K562 (cell line): ENCODE results near the gene RAB6A.

Experiments
- ARHGAP35 ChIP-seq: fragments of 450-650 bp; IDR thresholded peaks from 2 replicates; pipeline ENCODE4 v1.6.1; 2018; ENCODE audit not compliant: partially characterized antibody
- ATF1 ChIP-seq, 2 experiments: fragments of 450-650 bp in 1 of 2; IDR thresholded peaks; 2 replicates each; pipeline ENCODE4 v1.6.1; 2016; ENCODE audit warnings: missing compliant biosample characterization in 1 of 2, missing genetic modification characterization in 1 of 2
- CEBPB ChIP-seq: fragments of 450-650 bp; IDR thresholded peaks from 2 replicates; pipeline ENCODE4 v1.6.1; 2016; ENCODE audit warnings: missing genetic modification characterization, missing compliant biosample characterization
- ELF1 ChIP-seq: fragments of 200-800 bp; sonication (Bioruptor generic); IDR thresholded peaks from 2 replicates; pipeline ENCODE4 v1.6.1; 2016; ENCODE audit warnings: missing genetic modification characterization, missing compliant biosample characterization
- EZH2 ChIP-seq: IDR thresholded peaks from 2 replicates; pipeline ENCODE4 v1.6.1; 2012; ENCODE audit warnings: low read depth, mild to moderate bottlenecking, inconsistent platforms, low read length, borderline replicate concordance
- IRF2 ChIP-seq: sonication (generic); formaldehyde crosslinking; IDR thresholded peaks from 2 replicates; pipeline ENCODE4 v1.8.1; 2022; ENCODE audit warnings: mild to moderate bottlenecking, missing genetic modification reagents
- MCM3 ChIP-seq: fragments of 450-650 bp; IDR thresholded peaks from 2 replicates; pipeline ENCODE4 v1.6.1; 2016
- MXI1 ChIP-seq: IDR thresholded peaks from 2 replicates; pipeline ENCODE4 v1.6.1; 2011; ENCODE audit warnings: low read depth, mild to moderate bottlenecking, improper control_type of control experiment, low read length
- ZFP30 ChIP-seq: fragments of 250-450 bp; sonication (Bioruptor Pico); IDR thresholded peaks from 2 replicates; pipeline ENCODE4 v1.8.0; 2022; ENCODE audit warnings: moderate library complexity, mild to moderate bottlenecking, inconsistent platforms, borderline replicate concordance
- ZNF12 ChIP-seq: sonication (generic); formaldehyde crosslinking; IDR thresholded peaks from 2 replicates; pipeline ENCODE4 v1.4.0; 2020; ENCODE audit warnings: mild to moderate bottlenecking, missing genetic modification reagents
- ZNF224 ChIP-seq: sonication (generic); formaldehyde crosslinking; IDR thresholded peaks from 2 replicates; pipeline ENCODE4 v1.8.0; 2022; ENCODE audit warnings: mild to moderate bottlenecking, missing genetic modification reagents
- ZNF274 ChIP-seq: IDR thresholded peaks from 2 replicates; pipeline ENCODE4 v1.6.1; 2011; ENCODE audit warnings: low read depth, mild to moderate bottlenecking, low read length, moderate library complexity, borderline replicate concordance
- TF ChIP-seq, protein P1 (sequence below), 3 experiments: IDR thresholded peaks in 2 of 3; conservative IDR thresholded peaks in 1 of 3; 2 replicates each; pipeline ENCODE4 v1.5.1; 2011 to 2012; ENCODE audit warnings: low read length in 3 of 3, mild to moderate bottlenecking in 3 of 3, control low read depth in 2 of 3, improper control_type of control experiment in 1 of 3, inconsistent platforms in 1 of 3, low read depth in 1 of 3, mixed read lengths in 1 of 3, moderate library complexity in 1 of 3; ENCODE audit not compliant: insufficient read depth in 2 of 3
- TF ChIP-seq, protein P2 (sequence below): fragments of 250-450 bp; sonication (Bioruptor Pico); IDR thresholded peaks from 2 replicates; pipeline ENCODE4 v1.4.0; 2020; ENCODE audit warnings: mild to moderate bottlenecking, moderate library complexity

DNA sequence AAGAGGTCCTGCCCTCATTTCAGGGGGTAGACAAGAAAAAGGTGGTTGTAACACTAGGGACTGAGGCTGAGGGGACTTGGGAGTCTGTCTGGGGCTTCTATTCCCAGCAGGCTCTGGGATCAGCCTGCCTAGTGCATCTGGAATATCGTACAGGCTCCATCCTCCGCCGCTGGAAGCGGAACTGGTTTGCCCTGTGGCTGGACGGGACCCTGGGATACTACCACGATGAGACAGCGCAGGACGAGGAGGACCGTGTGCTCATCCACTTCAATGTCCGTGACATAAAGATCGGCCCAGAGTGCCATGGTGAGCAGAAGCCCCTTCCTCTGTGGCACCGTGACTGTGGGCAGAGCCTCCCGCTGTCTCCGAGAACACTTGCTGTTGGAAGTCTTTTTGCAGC, 110.5 kb downstream of the RAB6A start:
- TF ChIP-seq, protein P1, sequence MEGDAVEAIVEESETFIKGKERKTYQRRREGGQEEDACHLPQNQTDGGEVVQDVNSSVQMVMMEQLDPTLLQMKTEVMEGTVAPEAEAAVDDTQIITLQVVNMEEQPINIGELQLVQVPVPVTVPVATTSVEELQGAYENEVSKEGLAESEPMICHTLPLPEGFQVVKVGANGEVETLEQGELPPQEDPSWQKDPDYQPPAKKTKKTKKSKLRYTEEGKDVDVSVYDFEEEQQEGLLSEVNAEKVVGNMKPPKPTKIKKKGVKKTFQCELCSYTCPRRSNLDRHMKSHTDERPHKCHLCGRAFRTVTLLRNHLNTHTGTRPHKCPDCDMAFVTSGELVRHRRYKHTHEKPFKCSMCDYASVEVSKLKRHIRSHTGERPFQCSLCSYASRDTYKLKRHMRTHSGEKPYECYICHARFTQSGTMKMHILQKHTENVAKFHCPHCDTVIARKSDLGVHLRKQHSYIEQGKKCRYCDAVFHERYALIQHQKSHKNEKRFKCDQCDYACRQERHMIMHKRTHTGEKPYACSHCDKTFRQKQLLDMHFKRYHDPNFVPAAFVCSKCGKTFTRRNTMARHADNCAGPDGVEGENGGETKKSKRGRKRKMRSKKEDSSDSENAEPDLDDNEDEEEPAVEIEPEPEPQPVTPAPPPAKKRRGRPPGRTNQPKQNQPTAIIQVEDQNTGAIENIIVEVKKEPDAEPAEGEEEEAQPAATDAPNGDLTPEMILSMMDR (IDR thresholded peaks at IDR 0.05 in 2 of 3, conservative IDR thresholded peaks at IDR 0.05 in 1 of 3; ENCODE audit: insufficient read depth in 2 of 3, low read depth in 1 of 3, low read length in 3 of 3) = no peak
- TF ChIP-seq ZNF274 (no peak), ZNF12 (no peak), MXI1 (no peak), EZH2 (no peak), IRF2 (CRISPR knock-in tag) (no peak), ATF1 (CRISPR knock-in tag; IDR thresholded peaks at IDR 0.05) (no peak), ATF1 (tag; IDR thresholded peaks at IDR 0.05) (no peak), ELF1 (no peak), ZFP30 (CRISPR knock-in tag) (no peak), ARHGAP35 (no peak), MCM3 (no peak), CEBPB (tag) (no peak), ZNF224 (CRISPR knock-in tag) (no peak)
- TF ChIP-seq, protein P2, sequence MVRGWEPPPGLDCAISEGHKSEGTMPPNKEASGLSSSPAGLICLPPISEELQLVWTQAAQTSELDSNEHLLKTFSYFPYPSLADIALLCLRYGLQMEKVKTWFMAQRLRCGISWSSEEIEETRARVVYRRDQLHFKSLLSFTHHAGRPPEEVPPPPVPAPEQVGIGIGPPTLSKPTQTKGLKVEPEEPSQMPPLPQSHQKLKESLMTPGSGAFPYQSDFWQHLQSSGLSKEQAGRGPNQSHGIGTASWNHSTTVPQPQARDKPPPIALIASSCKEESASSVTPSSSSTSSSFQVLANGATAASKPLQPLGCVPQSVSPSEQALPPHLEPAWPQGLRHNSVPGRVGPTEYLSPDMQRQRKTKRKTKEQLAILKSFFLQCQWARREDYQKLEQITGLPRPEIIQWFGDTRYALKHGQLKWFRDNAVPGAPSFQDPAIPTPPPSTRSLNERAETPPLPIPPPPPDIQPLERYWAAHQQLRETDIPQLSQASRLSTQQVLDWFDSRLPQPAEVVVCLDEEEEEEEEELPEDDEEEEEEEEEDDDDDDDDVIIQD = no peak
